Measurements from ENCODE around the gene HOXD10. TPM values are rescaled to one million over a fixed set of nuclear protein-coding genes. Genes with fewer than 3 reads are reported as not detected.

Gene HOXD10
- total and polyA plus RNA-seq, 2 of the 13 experiments (the other 11 are each of a cell fraction or from before 2014, with no cell fraction given): not detected

- intact Hi-C loops (cut with micrococcal nuclease; ENCODE audit: unreplicated experiment) (loop anchor here (5.0 kb wide), 1 partner anchor 894 kb away; no protein-coding TSS in a partner anchor), in situ Hi-C loops (cut with HindIII; ENCODE audit: extremely low pct_ligation_motif_present, low pct_unique_long_range_greater_than_20kb) (loop anchor here (5.0 kb wide), 2 partner anchors 409 to 729 kb away; no protein-coding TSS in a partner anchor)
- Histone ChIP-seq H3K4me2 (ENCODE audit: low read depth, low read length) (peak overlapping the region; percentile 91), H3K79me2 (ENCODE audit: insufficient read depth, low read length) (no peaks in the 10 kb centered on the region), H3K4me1 (ENCODE audit: insufficient read depth, low read length) (peaks cover 17% of the 10 kb centered on the region), H3K9ac (ENCODE audit: insufficient read depth, low read depth, low read length) (peak overlapping the region; percentile 4; the same call in 1 of the 2 replicates), H3K36me3 (replicated peaks in 1 of 2; ENCODE audit: control insufficient read depth in 1 of 2, insufficient read depth in 2 of 2, low read length in 2 of 2) (no peaks in the 10 kb centered on the region), H2AFZ (ENCODE audit: low read length) (no peak overlapping the region), H3K27ac (ENCODE audit: extremely low read length, insufficient read depth, low read length) (no peak overlapping the region), H3K9me3 (ENCODE audit: low read length) (no peaks in the 10 kb centered on the region), H3K27me3 (ENCODE audit: control insufficient read depth in 1 of 2, insufficient read depth in 2 of 2, low read length in 2 of 2) (peaks cover 25 to 95% of the 10 kb centered on the region in 2 experiments), H4K20me1 (ENCODE audit: insufficient read depth, low read length) (no peaks in the 10 kb centered on the region), H3K4me3 (replicated peaks in 1 of 3; ENCODE audit: insufficient read depth in 1 of 3, low read depth in 2 of 3, low read length in 3 of 3) (peak overlapping the region; percentile 9 to 75 (median 61); a peak in 4 of 6 replicates)
- DNase-seq (ENCODE audit: low spot score) (no peak), ATAC-seq (no peak), FAIRE-seq (no peak)
- WGBS (ENCODE audit: low lambda C conversion rate): 18% methylated on average over 16 of the region's 16 CpGs
- POLR2A ChIA-PET: no interaction called here
- BruUV-seq (replicated peaks): no TSS peak
- CTCF ChIA-PET (ENCODE audit: low intra/inter-chr PET ratio, low total read pairs): interaction anchor here (2.2 to 3.0 kb wide), 3 partner anchors 406 to 729 kb away, joined by 13 to 33 read pairs (median 30); no protein-coding TSS in a partner anchor
- TF ChIP-seq ZNF350 (CRISPR knock-in tag; IDR thresholded peaks at IDR 0.05; ENCODE audit: borderline replicate concordance, low read depth) (no peak), CENPT (CRISPR knock-in tag; IDR thresholded peaks at IDR 0.05; ENCODE audit: low read depth) (no peak), EHMT2 (IDR thresholded peaks at IDR 0.05; ENCODE audit: borderline replicate concordance, low read depth, low read length) (no peak), STAT6 (CRISPR knock-in tag; IDR thresholded peaks at IDR 0.05; ENCODE audit: borderline replicate concordance) (no peak), ZSCAN9 (CRISPR knock-in tag; IDR thresholded peaks at IDR 0.05; ENCODE audit: borderline replicate concordance) (no peak), SCMH1 (CRISPR knock-in tag; IDR thresholded peaks at IDR 0.05; ENCODE audit: borderline replicate concordance) (peak; percentile 79; the same call in 1 of the 2 replicates), ZNF598 (CRISPR knock-in tag; IDR thresholded peaks at IDR 0.05; ENCODE audit: borderline replicate concordance) (no peak), EED (CRISPR knock-in tag; IDR thresholded peaks at IDR 0.05) (no peak), MLLT10 (CRISPR knock-in tag; IDR thresholded peaks at IDR 0.05) (no peak), DNMT1 (CRISPR knock-in tag; IDR thresholded peaks at IDR 0.05) (no peak), HOXA5 (CRISPR knock-in tag; IDR thresholded peaks at IDR 0.05) (0 out of 2 replicates have a peak, but pooled peaks have one; percentile 22), SRF (IDR thresholded peaks at IDR 0.05; ENCODE audit: low read depth, low read length) (peak; percentile 86), PCBP2 (optimal IDR thresholded peaks at IDR 0.05; ENCODE audit: low read depth, low read length, poor library complexity, severe bottlenecking) (no peak), PREB (CRISPR knock-in tag; IDR thresholded peaks at IDR 0.05) (no peak), JARID2 (CRISPR knock-in tag; IDR thresholded peaks at IDR 0.05; ENCODE audit: insufficient replicate concordance) (no peak), ZFP36 (IDR thresholded peaks at IDR 0.05; ENCODE audit: borderline replicate concordance, low read depth, low read length, partially characterized antibody) (peak; percentile 71), HMGA1 (CRISPR knock-in tag; conservative IDR thresholded peaks at IDR 0.05) (no peak), ZNF773 (CRISPR knock-in tag; IDR thresholded peaks at IDR 0.05; ENCODE audit: borderline replicate concordance) (no peak)
- TF ChIP-seq, protein P1, sequence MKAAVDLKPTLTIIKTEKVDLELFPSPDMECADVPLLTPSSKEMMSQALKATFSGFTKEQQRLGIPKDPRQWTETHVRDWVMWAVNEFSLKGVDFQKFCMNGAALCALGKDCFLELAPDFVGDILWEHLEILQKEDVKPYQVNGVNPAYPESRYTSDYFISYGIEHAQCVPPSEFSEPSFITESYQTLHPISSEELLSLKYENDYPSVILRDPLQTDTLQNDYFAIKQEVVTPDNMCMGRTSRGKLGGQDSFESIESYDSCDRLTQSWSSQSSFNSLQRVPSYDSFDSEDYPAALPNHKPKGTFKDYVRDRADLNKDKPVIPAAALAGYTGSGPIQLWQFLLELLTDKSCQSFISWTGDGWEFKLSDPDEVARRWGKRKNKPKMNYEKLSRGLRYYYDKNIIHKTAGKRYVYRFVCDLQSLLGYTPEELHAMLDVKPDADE (CRISPR knock-in tag; IDR thresholded peaks at IDR 0.05): no peak
Measured at GRCh38 chr2:176096243-176096985, 20.2 kb upstream of the HOXD10 start.

Data from HepG2 (cell line).